Measurements from ENCODE around the gene CLCA2.

CLCA2 gene

GRCh38 chr1:86447198-86447790 is 23.3 kb downstream of the CLCA2 start:
- no peaks in the 10 kb centered on the region for H3K27me3 ChIP-seq
- H3K9me3 ChIP-seq: no peaks in the 10 kb centered on the region
- no peak overlapping the region for H3K9ac ChIP-seq
- H3K4me3 ChIP-seq: no peak overlapping the region
- no peak overlapping the region for H3K27ac ChIP-seq
- H4K20me1 ChIP-seq: no peaks in the 10 kb centered on the region
- H3K4me2 ChIP-seq: no peak overlapping the region
- TF ChIP-seq Cebpa-rat (IDR thresholded peaks at IDR 0.05): no peak
- no peaks in the 10 kb centered on the region for H3K36me3 ChIP-seq
- no peaks in the 10 kb centered on the region for H3K4me1 ChIP-seq

DNA sequence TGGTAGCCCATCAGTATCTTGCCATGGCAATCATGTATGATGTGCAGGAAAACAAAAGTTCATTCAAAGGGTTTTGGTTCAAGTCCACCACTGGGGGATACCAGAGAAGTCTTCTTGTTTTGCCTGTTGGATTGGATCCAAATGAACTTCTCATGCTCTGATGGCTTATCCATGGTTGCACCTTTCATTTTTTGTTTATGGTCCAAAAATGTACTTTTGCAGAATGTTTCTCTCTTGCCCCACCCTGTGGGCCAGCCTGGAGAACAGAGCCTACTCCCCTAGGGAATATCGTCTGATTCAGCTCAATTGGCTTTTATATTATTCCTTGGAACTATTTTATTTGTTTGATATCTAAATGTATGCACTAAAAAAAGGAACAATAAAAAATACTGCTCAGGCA is 24.7 kb downstream of the CLCA2 start:
- H3K36me3 ChIP-seq: no peaks in the 10 kb centered on the region
- no peaks in the 10 kb centered on the region for H3K4me1 ChIP-seq
- no peak overlapping the region for H3K27ac ChIP-seq
- no peaks in the 10 kb centered on the region for H4K20me1 ChIP-seq
- no peak for TF ChIP-seq Cebpa-rat (IDR thresholded peaks at IDR 0.05)
- H3K4me2 ChIP-seq: no peak overlapping the region
- no peaks in the 10 kb centered on the region for H3K9me3 ChIP-seq
- no peak overlapping the region for H3K9ac ChIP-seq
- no peak overlapping the region for H3K4me3 ChIP-seq
- no peaks in the 10 kb centered on the region for H3K27me3 ChIP-seq

DNA sequence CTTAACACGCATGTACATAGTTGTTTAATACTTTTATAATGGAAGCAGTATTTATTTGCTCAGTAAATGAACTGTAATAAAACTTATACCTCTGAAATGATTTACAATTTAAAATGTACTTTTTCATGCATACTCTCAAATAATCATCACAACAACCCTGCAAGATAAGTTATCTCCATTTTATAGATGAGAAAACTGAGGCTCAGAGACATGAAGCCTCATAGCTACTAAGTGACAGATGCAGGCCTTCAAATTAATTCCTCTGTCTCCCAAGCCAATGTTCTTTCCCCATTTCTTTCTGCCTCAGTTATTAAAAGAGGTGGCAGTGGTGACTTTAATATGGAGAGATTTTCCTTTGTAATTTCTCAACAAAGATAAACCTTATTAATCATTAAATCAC is 25.1 kb downstream of the CLCA2 start:
- no peak overlapping the region for H3K27ac ChIP-seq
- TF ChIP-seq Cebpa-rat (IDR thresholded peaks at IDR 0.05): no peak
- no peak overlapping the region for H3K4me2 ChIP-seq
- no peak overlapping the region for H3K9ac ChIP-seq
- H3K4me3 ChIP-seq: no peak overlapping the region
- no peaks in the 10 kb centered on the region for H3K27me3 ChIP-seq
- H4K20me1 ChIP-seq: no peaks in the 10 kb centered on the region
- H3K36me3 ChIP-seq: no peaks in the 10 kb centered on the region
- no peaks in the 10 kb centered on the region for H3K9me3 ChIP-seq
- H3K4me1 ChIP-seq: no peaks in the 10 kb centered on the region

DNA sequence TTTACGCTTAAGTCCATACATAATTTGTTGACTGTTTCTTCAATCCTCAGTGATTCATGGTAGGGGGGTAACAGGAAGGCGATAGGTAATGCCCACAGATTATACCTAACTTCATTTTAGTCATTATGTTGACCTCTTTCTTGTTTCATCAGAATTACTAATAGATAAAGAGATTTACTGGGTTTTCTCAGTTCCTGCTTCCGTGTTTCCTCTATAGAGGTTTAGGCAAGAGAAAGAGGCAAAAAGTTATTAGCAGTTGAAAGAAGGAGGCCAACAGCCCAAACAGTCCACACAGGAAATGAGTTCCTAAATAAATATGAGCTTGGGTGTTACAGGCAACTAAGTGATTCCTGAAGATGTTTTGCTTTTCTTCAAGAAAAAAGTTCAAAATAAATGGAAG is 26.9 kb downstream of the CLCA2 start:
- Histone ChIP-seq H3K27ac (no peak overlapping the region), H3K4me2 (no peak overlapping the region), H3K36me3 (no peaks in the 10 kb centered on the region), H3K9me3 (no peaks in the 10 kb centered on the region), H4K20me1 (no peaks in the 10 kb centered on the region), H3K4me3 (no peak overlapping the region), H3K9ac (no peak overlapping the region), H3K27me3 (no peaks in the 10 kb centered on the region), H3K4me1 (no peaks in the 10 kb centered on the region)
- TF ChIP-seq Cebpa-rat (IDR thresholded peaks at IDR 0.05): no peak

- H3K27me3 ChIP-seq: no peaks in the 10 kb centered on the region
- no peak for TF ChIP-seq Cebpa-rat (IDR thresholded peaks at IDR 0.05)
- no peak overlapping the region for H3K27ac ChIP-seq
- H3K4me2 ChIP-seq: no peak overlapping the region
- no peaks in the 10 kb centered on the region for H4K20me1 ChIP-seq
- H3K4me3 ChIP-seq: no peak overlapping the region
- H3K9ac ChIP-seq: no peak overlapping the region
- H3K36me3 ChIP-seq: no peaks in the 10 kb centered on the region
- H3K4me1 ChIP-seq: no peaks in the 10 kb centered on the region
- no peaks in the 10 kb centered on the region for H3K9me3 ChIP-seq
Observed at GRCh38 chr1:86453664-86454063, 29.7 kb downstream of the CLCA2 start.

GRCh38 chr1:86455073-86455472 is 31.1 kb downstream of the CLCA2 start:
- Histone ChIP-seq H3K27ac (no peak overlapping the region), H3K9me3 (no peaks in the 10 kb centered on the region), H4K20me1 (no peaks in the 10 kb centered on the region)

DNA sequence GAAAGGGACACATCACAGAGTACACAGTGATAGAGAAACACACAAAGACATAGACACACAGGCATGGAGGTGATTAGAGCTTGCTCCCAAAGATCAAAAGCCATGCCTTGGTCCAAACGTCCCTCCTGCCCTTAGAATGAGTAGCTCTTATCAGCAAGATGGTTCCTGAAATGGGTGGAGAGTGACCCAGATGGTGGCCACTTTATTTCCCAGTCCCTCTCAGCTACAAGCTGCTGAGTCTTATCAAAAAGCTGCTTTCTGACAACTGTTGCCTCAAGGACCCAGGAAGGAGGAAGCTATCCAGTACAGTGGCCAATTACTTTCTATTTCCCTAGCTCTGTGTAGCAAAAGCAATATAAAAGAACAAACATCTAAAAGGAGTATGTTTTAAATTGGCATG is 37.0 kb downstream of the CLCA2 start:
- no peak overlapping the region for H3K4me2 ChIP-seq

More at GRCh38 chr1:86455073-86455472, 31.1 kb downstream of the CLCA2 start:
- Histone ChIP-seq H3K4me3 (no peak overlapping the region), H3K4me2 (no peak overlapping the region), H3K36me3 (no peaks in the 10 kb centered on the region), H3K4me1 (no peaks in the 10 kb centered on the region), H3K9ac (no peak overlapping the region), H3K27me3 (no peaks in the 10 kb centered on the region)
- TF ChIP-seq Cebpa-rat (IDR thresholded peaks at IDR 0.05): no peak

GRCh38 chr1:86461482-86461881 is 37.5 kb downstream of the CLCA2 start:
- no peak for TF ChIP-seq Cebpa-rat (IDR thresholded peaks at IDR 0.05)
- Histone ChIP-seq H3K4me3 (no peak overlapping the region), H3K4me1 (no peaks in the 10 kb centered on the region), H3K27ac (no peak overlapping the region), H4K20me1 (no peaks in the 10 kb centered on the region), H3K4me2 (no peak overlapping the region), H3K9ac (no peak overlapping the region), H3K27me3 (no peaks in the 10 kb centered on the region), H3K9me3 (no peaks in the 10 kb centered on the region), H3K36me3 (no peaks in the 10 kb centered on the region)

More for the DNA sequence above, 37.0 kb downstream of the CLCA2 start:
- no peak overlapping the region for H3K9ac ChIP-seq
- H3K36me3 ChIP-seq: no peaks in the 10 kb centered on the region
- no peak overlapping the region for H3K4me3 ChIP-seq
- H3K27ac ChIP-seq: no peak overlapping the region
- H3K27me3 ChIP-seq: no peaks in the 10 kb centered on the region
- H3K4me1 ChIP-seq: no peaks in the 10 kb centered on the region
- no peaks in the 10 kb centered on the region for H4K20me1 ChIP-seq
- H3K9me3 ChIP-seq: no peaks in the 10 kb centered on the region
- TF ChIP-seq Cebpa-rat (IDR thresholded peaks at IDR 0.05): no peak

- no peak overlapping the region for H3K4me3 ChIP-seq
- no peak overlapping the region for H3K27ac ChIP-seq
- no peaks in the 10 kb centered on the region for H3K27me3 ChIP-seq
- H3K9me3 ChIP-seq: no peaks in the 10 kb centered on the region
- H3K9ac ChIP-seq: no peak overlapping the region
- no peak for TF ChIP-seq Cebpa-rat (IDR thresholded peaks at IDR 0.05)
- no peaks in the 10 kb centered on the region for H3K4me1 ChIP-seq
- no peak overlapping the region for H3K4me2 ChIP-seq
- no peaks in the 10 kb centered on the region for H3K36me3 ChIP-seq
- no peaks in the 10 kb centered on the region for H4K20me1 ChIP-seq
Observed at GRCh38 chr1:86464819-86465218, 40.8 kb downstream of the CLCA2 start.

- H3K27me3 ChIP-seq: no peaks in the 10 kb centered on the region
- no peak overlapping the region for H3K4me3 ChIP-seq
- H4K20me1 ChIP-seq: no peaks in the 10 kb centered on the region
- no peaks in the 10 kb centered on the region for H3K9me3 ChIP-seq
- H3K4me1 ChIP-seq: no peaks in the 10 kb centered on the region
- no peak overlapping the region for H3K27ac ChIP-seq
- H3K9ac ChIP-seq: no peak overlapping the region
- TF ChIP-seq Cebpa-rat (IDR thresholded peaks at IDR 0.05): no peak
- no peaks in the 10 kb centered on the region for H3K36me3 ChIP-seq
- H3K4me2 ChIP-seq: no peak overlapping the region
Observed at GRCh38 chr1:86466109-86466844, 42.3 kb downstream of the CLCA2 start.

All from BLaER1 (cell line).